K562 (cell line): ENCODE results near the gene TMEM176B.

Source experiments
- FOSL1 ChIP-seq: fragments of 200-800 bp; sonication (Bioruptor generic); conservative IDR thresholded peaks from 2 replicates; pipeline ENCODE4 v1.6.1; 2016; ENCODE audit warnings: missing genetic modification characterization, missing compliant biosample characterization
- IRF2 ChIP-seq: sonication (generic); formaldehyde crosslinking; IDR thresholded peaks from 2 replicates; pipeline ENCODE4 v1.8.1; 2022; ENCODE audit warnings: mild to moderate bottlenecking, missing genetic modification reagents
- LEF1 ChIP-seq: fragments of 450-650 bp; IDR thresholded peaks from 2 replicates; pipeline ENCODE4 v1.6.1; 2016; ENCODE audit warnings: mild to moderate bottlenecking
- NR4A1 ChIP-seq, 2 experiments: fragments of 250-450 bp in 1 of 2; fragments of 450-650 bp in 1 of 2; sonication (Bioruptor Pico) in 1 of 2; IDR thresholded peaks; 2 replicates each; pipeline versions ENCODE4 v1.4.0 to v1.6.1; 2016 to 2020; ENCODE audit warnings: mild to moderate bottlenecking in 2 of 2, missing compliant biosample characterization in 1 of 2, missing genetic modification characterization in 1 of 2, moderate library complexity in 1 of 2
- POLR2AphosphoS5 ChIP-seq: IDR thresholded peaks from 2 replicates; pipeline ENCODE4 v1.6.1; 2011; ENCODE audit warnings: mild to moderate bottlenecking, low read depth, low read length, moderate library complexity; ENCODE audit not compliant: control insufficient read depth, insufficient read depth
- RFX5 ChIP-seq: IDR thresholded peaks from 2 replicates; pipeline ENCODE4 v1.6.1; 2011; ENCODE audit warnings: low read depth, mild to moderate bottlenecking, improper control_type of control experiment, low read length
- TF ChIP-seq, protein P1 (sequence below), 3 experiments: IDR thresholded peaks in 2 of 3; conservative IDR thresholded peaks in 1 of 3; 2 replicates each; pipeline ENCODE4 v1.5.1; 2011 to 2012; ENCODE audit warnings: low read length in 3 of 3, mild to moderate bottlenecking in 3 of 3, control low read depth in 2 of 3, improper control_type of control experiment in 1 of 3, inconsistent platforms in 1 of 3, low read depth in 1 of 3, mixed read lengths in 1 of 3, moderate library complexity in 1 of 3; ENCODE audit not compliant: insufficient read depth in 2 of 3
- TF ChIP-seq, protein P2 (sequence below): sonication (generic); formaldehyde crosslinking; IDR thresholded peaks from 2 replicates; pipeline ENCODE4 v1.8.1; 2023; ENCODE audit warnings: mild to moderate bottlenecking, missing genetic modification reagents

DNA sequence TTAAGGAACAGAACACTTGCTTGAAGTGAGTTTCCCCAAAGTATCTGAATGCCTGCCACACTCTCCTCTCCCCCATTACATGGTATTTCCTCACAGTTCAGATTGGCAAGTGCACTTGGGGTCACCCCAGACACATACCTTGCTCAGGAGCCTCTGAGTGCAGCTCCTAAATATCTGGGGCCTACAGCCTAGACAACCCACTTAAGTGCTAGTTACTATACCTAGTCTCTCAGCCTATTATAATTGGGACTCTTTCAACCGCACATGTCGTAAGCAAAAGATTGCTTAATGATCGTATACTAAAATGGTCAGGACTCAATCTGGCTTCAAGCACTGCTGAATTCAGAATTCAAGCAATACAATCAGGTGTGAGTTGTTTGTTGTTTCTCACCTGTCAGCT is 19.9 kb downstream of the TMEM176B start:
- TF ChIP-seq IRF2 (CRISPR knock-in tag) = no peak
- TF ChIP-seq LEF1 = no peak
- TF ChIP-seq, protein P1, sequence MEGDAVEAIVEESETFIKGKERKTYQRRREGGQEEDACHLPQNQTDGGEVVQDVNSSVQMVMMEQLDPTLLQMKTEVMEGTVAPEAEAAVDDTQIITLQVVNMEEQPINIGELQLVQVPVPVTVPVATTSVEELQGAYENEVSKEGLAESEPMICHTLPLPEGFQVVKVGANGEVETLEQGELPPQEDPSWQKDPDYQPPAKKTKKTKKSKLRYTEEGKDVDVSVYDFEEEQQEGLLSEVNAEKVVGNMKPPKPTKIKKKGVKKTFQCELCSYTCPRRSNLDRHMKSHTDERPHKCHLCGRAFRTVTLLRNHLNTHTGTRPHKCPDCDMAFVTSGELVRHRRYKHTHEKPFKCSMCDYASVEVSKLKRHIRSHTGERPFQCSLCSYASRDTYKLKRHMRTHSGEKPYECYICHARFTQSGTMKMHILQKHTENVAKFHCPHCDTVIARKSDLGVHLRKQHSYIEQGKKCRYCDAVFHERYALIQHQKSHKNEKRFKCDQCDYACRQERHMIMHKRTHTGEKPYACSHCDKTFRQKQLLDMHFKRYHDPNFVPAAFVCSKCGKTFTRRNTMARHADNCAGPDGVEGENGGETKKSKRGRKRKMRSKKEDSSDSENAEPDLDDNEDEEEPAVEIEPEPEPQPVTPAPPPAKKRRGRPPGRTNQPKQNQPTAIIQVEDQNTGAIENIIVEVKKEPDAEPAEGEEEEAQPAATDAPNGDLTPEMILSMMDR (IDR thresholded peaks at IDR 0.05 in 2 of 3, conservative IDR thresholded peaks at IDR 0.05 in 1 of 3; ENCODE audit: insufficient read depth in 2 of 3, low read depth in 1 of 3, low read length in 3 of 3) = no peak
- TF ChIP-seq FOSL1 (tag) = no peak
- no peak for TF ChIP-seq POLR2AphosphoS5
- no peak for TF ChIP-seq RFX5
- TF ChIP-seq, protein P2, sequence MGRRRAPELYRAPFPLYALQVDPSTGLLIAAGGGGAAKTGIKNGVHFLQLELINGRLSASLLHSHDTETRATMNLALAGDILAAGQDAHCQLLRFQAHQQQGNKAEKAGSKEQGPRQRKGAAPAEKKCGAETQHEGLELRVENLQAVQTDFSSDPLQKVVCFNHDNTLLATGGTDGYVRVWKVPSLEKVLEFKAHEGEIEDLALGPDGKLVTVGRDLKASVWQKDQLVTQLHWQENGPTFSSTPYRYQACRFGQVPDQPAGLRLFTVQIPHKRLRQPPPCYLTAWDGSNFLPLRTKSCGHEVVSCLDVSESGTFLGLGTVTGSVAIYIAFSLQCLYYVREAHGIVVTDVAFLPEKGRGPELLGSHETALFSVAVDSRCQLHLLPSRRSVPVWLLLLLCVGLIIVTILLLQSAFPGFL (CRISPR knock-in tag) = no peak
- TF ChIP-seq NR4A1 (CRISPR knock-in tag; IDR thresholded peaks at IDR 0.05) = no peak
- no peak for TF ChIP-seq NR4A1 (tag; IDR thresholded peaks at IDR 0.05)
